Gastroesophageal sphincter (tissue), 3 donors: ENCODE data around the gene FADS3.

Experiments used
- POLR2A ChIP-seq, 2 donors: fragments of 450-650 bp; IDR thresholded peaks; one replicate each; pipeline ENCODE4 v1.6.1; 2017; ENCODE audit warnings: antibody characterized with exemption in 2 of 2, mild to moderate bottlenecking in 2 of 2, moderate library complexity in 1 of 2
- POLR2AphosphoS5 ChIP-seq: sonication (generic); formaldehyde crosslinking; IDR thresholded peaks from one replicate; pipeline ENCODE4 v1.6.1; 2017; ENCODE audit warnings: antibody characterized with exemption
- TF ChIP-seq, protein P1 (sequence below), 4 experiments: fragments of 200-600 bp in 2 of 4; fragments of 450-650 bp in 2 of 4; sonication (generic) in 1 of 4; IDR thresholded peaks; one replicate each; pipeline ENCODE4 v1.5.1; 2017 to 2019; ENCODE audit warnings: antibody characterized with exemption in 4 of 4, mild to moderate bottlenecking in 2 of 4, moderate library complexity in 2 of 4

DNA sequence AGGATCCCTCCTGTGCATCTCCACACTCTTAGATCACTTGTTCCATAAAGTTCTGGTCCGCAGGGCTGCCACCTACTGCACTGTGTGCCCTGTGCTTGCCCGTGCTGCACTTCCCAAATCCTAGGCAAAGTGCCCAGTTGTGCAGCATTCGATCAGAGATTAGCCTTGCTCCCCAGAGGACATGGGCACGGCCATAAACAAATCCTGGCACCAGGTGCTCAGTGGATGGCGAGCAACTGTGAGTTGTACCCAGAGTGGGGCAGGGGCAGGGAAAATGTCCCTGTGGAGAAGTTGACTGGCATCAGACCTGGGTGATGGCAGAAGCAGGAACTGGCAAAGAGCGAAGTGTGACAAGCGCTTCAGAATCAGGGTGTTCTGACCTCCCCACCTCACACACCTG is 58.6 kb downstream of the FADS3 start:
- TF ChIP-seq, protein P1, sequence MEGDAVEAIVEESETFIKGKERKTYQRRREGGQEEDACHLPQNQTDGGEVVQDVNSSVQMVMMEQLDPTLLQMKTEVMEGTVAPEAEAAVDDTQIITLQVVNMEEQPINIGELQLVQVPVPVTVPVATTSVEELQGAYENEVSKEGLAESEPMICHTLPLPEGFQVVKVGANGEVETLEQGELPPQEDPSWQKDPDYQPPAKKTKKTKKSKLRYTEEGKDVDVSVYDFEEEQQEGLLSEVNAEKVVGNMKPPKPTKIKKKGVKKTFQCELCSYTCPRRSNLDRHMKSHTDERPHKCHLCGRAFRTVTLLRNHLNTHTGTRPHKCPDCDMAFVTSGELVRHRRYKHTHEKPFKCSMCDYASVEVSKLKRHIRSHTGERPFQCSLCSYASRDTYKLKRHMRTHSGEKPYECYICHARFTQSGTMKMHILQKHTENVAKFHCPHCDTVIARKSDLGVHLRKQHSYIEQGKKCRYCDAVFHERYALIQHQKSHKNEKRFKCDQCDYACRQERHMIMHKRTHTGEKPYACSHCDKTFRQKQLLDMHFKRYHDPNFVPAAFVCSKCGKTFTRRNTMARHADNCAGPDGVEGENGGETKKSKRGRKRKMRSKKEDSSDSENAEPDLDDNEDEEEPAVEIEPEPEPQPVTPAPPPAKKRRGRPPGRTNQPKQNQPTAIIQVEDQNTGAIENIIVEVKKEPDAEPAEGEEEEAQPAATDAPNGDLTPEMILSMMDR (IDR thresholded peaks at IDR 0.05), result no peak
- no peak for TF ChIP-seq POLR2A (IDR thresholded peaks at IDR 0.05)
- no peak for TF ChIP-seq POLR2AphosphoS5
